ENCODE data around the gene MYL3. TPM values are rescaled to one million over a fixed set of nuclear protein-coding genes. Genes with fewer than 3 reads are reported as not detected.

Gene MYL3
- total and polyA plus RNA-seq, 9 donors: 107 to 640 (median 269) TPM

GRCh38 chr3:46852334-46852720 lies 10.9 kb downstream of the MYL3 start:
- Histone ChIP-seq H3K27me3 (ENCODE audit: control insufficient read depth, insufficient read depth, low read length) (peaks cover 5% of the 10 kb centered on the region), H3K4me3 (ENCODE audit: low read length) (no peak overlapping the region), H3K9me3 (replicated peaks; ENCODE audit: control insufficient read depth, low read depth, low read length) (no peaks in the 10 kb centered on the region), H3K36me3 (ENCODE audit: control insufficient read depth, insufficient read depth, low read length) (no peaks in the 10 kb centered on the region), H3K4me1 (ENCODE audit: control insufficient read depth, insufficient read depth, low read length) (peaks cover 21% of the 10 kb centered on the region), H3K27ac (ENCODE audit: low read length) (no peak overlapping the region)
- no peak for DNase-seq
- WGBS (ENCODE audit: insufficient coverage): 88% methylated on average over 6 of the region's 9 CpGs

- no peak overlapping the region for H3K4me3 ChIP-seq (ENCODE audit: low read length)
- WGBS (ENCODE audit: insufficient coverage): 52% methylated on average over 7 of the region's 13 CpGs
- DNase-seq: no peak
- no peaks in the 10 kb centered on the region for H3K36me3 ChIP-seq (ENCODE audit: control insufficient read depth, insufficient read depth, low read length)
- H3K27ac ChIP-seq (ENCODE audit: low read length): no peak overlapping the region
- H3K4me1 ChIP-seq (ENCODE audit: control insufficient read depth, insufficient read depth, low read length): peaks cover 28% of the 10 kb centered on the region
- H3K9me3 ChIP-seq (replicated peaks; ENCODE audit: control insufficient read depth, low read depth, low read length): no peaks in the 10 kb centered on the region
- H3K27me3 ChIP-seq (ENCODE audit: control insufficient read depth, insufficient read depth, low read length): peaks cover 8% of the 10 kb centered on the region
Observed at GRCh38 chr3:46851364-46852333, 11.6 kb downstream of the MYL3 start.

- Histone ChIP-seq H3K4me3 (ENCODE audit: low read length) (no peak overlapping the region), H3K9me3 (replicated peaks; ENCODE audit: control insufficient read depth, low read depth, low read length) (no peaks in the 10 kb centered on the region), H3K27ac (ENCODE audit: low read length) (no peak overlapping the region), H3K36me3 (ENCODE audit: control insufficient read depth, insufficient read depth, low read length) (no peaks in the 10 kb centered on the region), H3K4me1 (ENCODE audit: control insufficient read depth, insufficient read depth, low read length) (peaks cover 39% of the 10 kb centered on the region), H3K27me3 (ENCODE audit: control insufficient read depth, insufficient read depth, low read length) (peaks cover 7% of the 10 kb centered on the region)
- no peak for DNase-seq
- WGBS (ENCODE audit: insufficient coverage): no CpG with 5 or more reads among the region's 1 CpG
Observed at GRCh38 chr3:46850468-46850779, 12.8 kb downstream of the MYL3 start.

GRCh38 chr3:46849686-46850467 lies 13.4 kb downstream of the MYL3 start:
- Histone ChIP-seq H3K27me3 (ENCODE audit: control insufficient read depth, insufficient read depth, low read length) (peaks cover 7% of the 10 kb centered on the region), H3K4me3 (ENCODE audit: low read length) (no peak overlapping the region), H3K27ac (ENCODE audit: low read length) (no peak overlapping the region), H3K36me3 (ENCODE audit: control insufficient read depth, insufficient read depth, low read length) (no peaks in the 10 kb centered on the region), H3K9me3 (replicated peaks; ENCODE audit: control insufficient read depth, low read depth, low read length) (no peaks in the 10 kb centered on the region), H3K4me1 (ENCODE audit: control insufficient read depth, insufficient read depth, low read length) (peaks cover 45% of the 10 kb centered on the region)
- DNase-seq: no peak
- WGBS (ENCODE audit: insufficient coverage): 42% methylated on average over 3 of the region's 7 CpGs

- DNase-seq: no peak
- 36% methylated on average over 5 of the region's 7 CpGs for WGBS (ENCODE audit: insufficient coverage)
- no peak overlapping the region for H3K27ac ChIP-seq (ENCODE audit: low read length)
Observed at GRCh38 chr3:46849045-46849631, 14.1 kb downstream of the MYL3 start.

GRCh38 chr3:46848271-46849044 lies 14.8 kb downstream of the MYL3 start:
- Histone ChIP-seq H3K9me3 (replicated peaks; ENCODE audit: control insufficient read depth, low read depth, low read length) (no peaks in the 10 kb centered on the region), H3K4me1 (ENCODE audit: control insufficient read depth, insufficient read depth, low read length) (peaks cover 45% of the 10 kb centered on the region), H3K27ac (ENCODE audit: low read length) (no peak overlapping the region), H3K27me3 (ENCODE audit: control insufficient read depth, insufficient read depth, low read length) (peaks cover 7% of the 10 kb centered on the region), H3K4me3 (ENCODE audit: low read length) (no peak overlapping the region), H3K36me3 (ENCODE audit: control insufficient read depth, insufficient read depth, low read length) (no peaks in the 10 kb centered on the region)
- DNase-seq: no peak
- 61% methylated on average over 6 of the region's 12 CpGs for WGBS (ENCODE audit: insufficient coverage)

More at GRCh38 chr3:46849045-46849631, 14.1 kb downstream of the MYL3 start:
- Histone ChIP-seq H3K27me3 (ENCODE audit: control insufficient read depth, insufficient read depth, low read length) (peaks cover 7% of the 10 kb centered on the region), H3K4me1 (ENCODE audit: control insufficient read depth, insufficient read depth, low read length) (peaks cover 45% of the 10 kb centered on the region), H3K4me3 (ENCODE audit: low read length) (no peak overlapping the region), H3K9me3 (replicated peaks; ENCODE audit: control insufficient read depth, low read depth, low read length) (no peaks in the 10 kb centered on the region), H3K36me3 (ENCODE audit: control insufficient read depth, insufficient read depth, low read length) (no peaks in the 10 kb centered on the region)

- Histone ChIP-seq H3K36me3 (ENCODE audit: control insufficient read depth, insufficient read depth, low read length) (no peaks in the 10 kb centered on the region), H3K27ac (ENCODE audit: low read length) (no peak overlapping the region), H3K9me3 (replicated peaks; ENCODE audit: control insufficient read depth, low read depth, low read length) (no peaks in the 10 kb centered on the region), H3K4me1 (ENCODE audit: control insufficient read depth, insufficient read depth, low read length) (peaks cover 45% of the 10 kb centered on the region), H3K27me3 (ENCODE audit: control insufficient read depth, insufficient read depth, low read length) (peaks cover 7% of the 10 kb centered on the region), H3K4me3 (ENCODE audit: low read length) (no peak overlapping the region)
- no peak for DNase-seq
- WGBS (ENCODE audit: insufficient coverage): 90% methylated on average over 2 of the region's 5 CpGs
Observed at GRCh38 chr3:46847744-46848143, 15.5 kb downstream of the MYL3 start.

GRCh38 chr3:46846624-46847542 lies 16.4 kb downstream of the MYL3 start:
- Histone ChIP-seq H3K36me3 (ENCODE audit: control insufficient read depth, insufficient read depth, low read length) (no peaks in the 10 kb centered on the region), H3K4me3 (ENCODE audit: low read length) (peak overlapping the region; percentile 58), H3K27ac (ENCODE audit: low read length) (peak overlapping the region; percentile 84), H3K27me3 (ENCODE audit: control insufficient read depth, insufficient read depth, low read length) (peaks cover 7% of the 10 kb centered on the region), H3K4me1 (ENCODE audit: control insufficient read depth, insufficient read depth, low read length) (peaks cover 45% of the 10 kb centered on the region), H3K9me3 (replicated peaks; ENCODE audit: control insufficient read depth, low read depth, low read length) (no peaks in the 10 kb centered on the region)
- no peak for DNase-seq
- WGBS (ENCODE audit: insufficient coverage): 85% methylated on average over 3 of the region's 9 CpGs

Data from muscle of leg (tissue), 11 donors.